GM19328 (cell line): ENCODE data around the gene ONECUT3.
"Not testable (repeated sequence)": the region's sequence is repeated elsewhere in the genome, so short reads cannot be mapped to it uniquely, and the experiment has no call there.

Source experiments
- ATAC-seq: cut with Tn5 transposase; IDR thresholded peaks from one replicate; pipeline ENCODE4 v1.9.1; 2021; ENCODE audit warnings: mild to moderate bottlenecking, moderate library complexity; ENCODE audit not compliant: unreplicated experiment

ONECUT3 gene

GRCh38 chr19:1752757-1753728 is at the start of gene ONECUT3:
ONECUT3 (plus strand) TSS chr19:1753506; CDS start chr19:1753663, 157 bp downstream.
- ATAC-seq, result no peak

- ATAC-seq, result no peak
Observed at GRCh38 chr19:1704339-1704738, 49.0 kb upstream of the ONECUT3 start.

DNA sequence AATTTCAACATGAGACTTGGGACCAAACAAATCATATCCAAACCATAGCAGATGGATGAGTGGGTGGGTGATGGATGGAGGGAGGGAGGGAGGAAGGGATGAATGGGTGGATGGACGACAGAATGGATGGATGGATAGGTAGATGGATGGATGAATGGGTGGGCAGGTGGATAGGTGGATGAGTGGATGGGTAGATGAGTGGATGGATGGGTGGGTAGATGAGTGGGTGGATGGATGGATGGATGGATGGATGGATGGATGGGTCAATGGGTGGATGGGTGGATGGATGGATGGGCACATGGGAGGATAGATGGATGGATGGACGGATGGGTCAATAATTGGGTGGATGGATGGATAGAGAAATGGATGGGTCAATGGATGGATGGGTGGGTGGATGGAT is 47.9 kb upstream of the ONECUT3 start:
- no peak for ATAC-seq

DNA sequence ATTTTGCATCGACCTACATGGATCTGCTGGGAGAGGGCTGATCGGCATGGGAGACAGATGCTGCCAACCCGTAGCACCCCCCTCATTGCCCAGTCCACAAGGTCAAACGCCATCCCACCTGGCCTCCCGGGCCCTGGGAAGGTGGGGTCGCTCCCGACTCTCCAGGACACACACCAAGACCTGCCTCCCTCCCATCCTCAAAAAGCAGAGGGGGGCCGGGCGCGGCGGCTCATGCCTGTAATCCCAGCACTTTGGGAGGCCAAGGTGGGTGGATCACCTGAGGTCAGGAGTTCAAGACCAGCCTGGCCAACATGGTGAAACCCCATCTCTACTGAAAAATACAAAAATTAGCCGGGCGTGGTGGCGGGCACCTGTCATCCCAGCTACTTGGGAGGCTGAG is 46.7 kb upstream of the ONECUT3 start:
- not testable (repeated sequence) for ATAC-seq

DNA sequence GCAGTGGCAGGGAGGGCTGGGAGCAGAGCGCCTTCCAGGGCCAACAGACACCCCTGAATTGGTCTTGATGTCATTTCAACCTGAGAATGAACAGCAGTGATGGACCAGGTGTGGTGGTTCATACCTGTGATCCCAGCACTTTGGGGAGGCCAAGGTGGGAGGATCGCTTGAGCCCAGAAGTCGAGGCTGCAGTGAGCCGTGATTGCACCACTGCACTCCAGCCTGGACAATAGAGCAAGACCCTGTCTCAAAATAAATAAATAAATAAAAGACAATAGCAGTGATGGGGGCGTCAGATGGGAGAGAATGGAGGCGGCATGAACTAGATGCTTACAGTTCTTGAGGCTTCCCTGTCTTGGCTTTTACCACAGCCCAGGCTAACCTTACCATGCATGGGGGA is 46.1 kb upstream of the ONECUT3 start:
- no peak for ATAC-seq

DNA sequence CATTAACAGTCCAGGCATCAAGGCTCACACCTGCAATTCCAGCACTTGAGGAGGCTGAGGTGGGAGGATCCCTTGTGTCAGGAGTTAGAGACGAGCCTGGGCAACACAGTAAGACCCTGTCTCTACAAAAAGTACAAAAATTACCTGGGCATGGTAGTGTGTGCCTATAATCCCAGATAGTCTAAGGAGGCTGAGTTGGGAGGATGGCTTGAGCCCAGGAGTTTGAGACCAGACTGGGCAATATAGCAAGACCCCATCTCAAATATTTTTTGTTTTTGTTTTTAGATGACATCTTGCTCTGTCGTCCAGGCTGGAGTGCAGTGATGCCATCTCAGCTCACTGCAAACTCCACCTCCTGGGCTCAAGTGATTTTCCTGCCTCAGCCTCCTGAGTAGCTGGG is 40.1 kb upstream of the ONECUT3 start:
- ATAC-seq, result no peak

DNA sequence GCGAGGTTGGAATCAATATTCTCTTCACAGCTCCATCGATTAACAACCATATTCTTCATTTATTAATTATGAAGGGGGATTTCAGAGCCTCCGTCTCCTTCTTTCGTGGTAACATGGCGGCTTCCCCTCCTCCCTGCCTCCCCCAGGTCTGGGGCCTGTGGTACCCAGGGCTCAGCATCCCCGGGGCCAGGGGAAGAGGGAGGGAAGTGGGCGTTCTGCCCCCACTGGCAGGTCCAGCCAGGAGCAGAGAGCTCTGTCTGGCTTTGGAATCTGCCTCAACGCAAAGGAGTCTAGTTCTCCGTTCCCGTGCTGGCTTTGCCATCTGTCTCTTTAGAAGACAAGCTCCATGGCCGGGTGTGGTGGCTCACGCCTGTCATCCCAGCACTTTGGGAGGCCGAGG is 37.8 kb upstream of the ONECUT3 start:
- ATAC-seq, result no peak

GRCh38 chr19:1717200-1717969 is 35.9 kb upstream of the ONECUT3 start:
- ATAC-seq, result no peak

DNA sequence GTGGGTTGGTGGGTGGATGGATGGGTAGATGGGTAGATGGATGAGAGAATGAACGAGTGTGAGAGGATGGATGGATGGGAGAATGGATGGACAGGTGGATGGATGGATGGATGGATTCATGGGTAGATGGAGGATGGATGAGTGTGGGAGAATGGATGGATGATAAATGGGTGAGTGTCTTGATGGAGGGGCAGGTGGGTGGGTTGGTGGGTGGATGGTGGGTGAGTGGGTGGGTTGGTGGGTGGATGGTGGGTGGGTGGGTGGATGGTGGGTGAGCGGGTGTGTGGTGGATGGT is 35.4 kb upstream of the ONECUT3 start:
- no peak for ATAC-seq

GRCh38 chr19:1718420-1719291 is 34.6 kb upstream of the ONECUT3 start:
- ATAC-seq, result no peak

GRCh38 chr19:1719519-1719918 is 33.8 kb upstream of the ONECUT3 start:
- ATAC-seq, result no peak

DNA sequence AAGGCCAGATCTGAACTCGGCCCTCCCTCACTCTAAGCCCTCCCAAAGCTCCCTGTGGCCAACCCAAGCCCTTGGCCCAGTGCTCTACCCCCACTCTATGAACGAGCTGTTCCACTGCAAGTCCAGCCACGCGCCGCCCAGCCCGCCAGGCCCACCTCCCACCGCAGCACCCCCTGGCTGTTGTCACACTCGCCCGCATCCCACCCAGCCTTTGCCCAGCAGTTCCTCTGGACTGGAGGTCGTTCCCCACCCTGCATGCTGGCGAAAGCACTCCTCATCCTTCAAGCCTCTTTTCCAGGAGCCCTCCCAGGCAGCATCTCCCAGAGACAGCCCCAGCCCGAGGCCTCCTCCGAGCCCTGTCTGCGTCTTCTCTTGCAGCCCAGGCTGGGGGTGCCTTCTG is 33.1 kb upstream of the ONECUT3 start:
- ATAC-seq, result no peak

- no peak for ATAC-seq
Observed at GRCh38 chr19:1725100-1726064, 27.9 kb upstream of the ONECUT3 start.

- ATAC-seq, result no peak
Observed at GRCh38 chr19:1728816-1729567, 24.3 kb upstream of the ONECUT3 start.

DNA sequence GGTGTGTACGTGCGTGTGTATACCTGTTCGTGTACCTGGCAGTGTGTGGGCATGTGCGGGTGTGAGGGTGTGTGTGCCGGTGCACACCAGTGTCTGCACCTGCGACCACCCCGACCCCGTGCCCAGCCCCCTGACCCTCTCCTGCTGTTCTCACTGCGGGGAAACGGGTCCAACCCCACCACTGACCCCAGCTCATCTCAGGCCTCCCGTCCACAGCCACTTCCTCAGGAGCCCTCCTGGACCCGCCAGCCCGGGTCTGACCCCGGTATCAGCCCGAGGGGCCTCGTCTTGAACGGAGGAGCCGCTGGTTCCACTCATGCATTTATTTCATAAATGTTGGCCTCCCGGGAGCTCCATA is 23.8 kb upstream of the ONECUT3 start:
- ATAC-seq, result no peak

GRCh38 chr19:1730157-1730556 is 23.1 kb upstream of the ONECUT3 start:
- ATAC-seq, result no peak

- ATAC-seq, result no peak
Observed at GRCh38 chr19:1734321-1734966, 18.9 kb upstream of the ONECUT3 start.

GRCh38 chr19:1736280-1736679 is 17.0 kb upstream of the ONECUT3 start:
- no peak for ATAC-seq

GRCh38 chr19:1736927-1737326 is 16.4 kb upstream of the ONECUT3 start:
- no peak for ATAC-seq
